SK-N-MC (cell line): Measurements from ENCODE around the gene ANKRD17.
"Not testable (repeated sequence)": the region's sequence is repeated elsewhere in the genome, so short reads cannot be mapped to it uniquely, and the experiment has no call there.

ENCODE experiments used
- DNase-seq: peaks from one replicate; pipeline ENCODE4 v3.0.0-alpha.2; 2011; ENCODE audit warnings: low read depth, low spot score
- H3K27ac ChIP-seq: fragments of 200-600 bp; sonication (generic); 2 replicates; pipeline ENCODE4 v1.5.1; 2016; ENCODE audit warnings: mixed run types
- H3K36me3 ChIP-seq: fragments of 200-600 bp; sonication (generic); 2 replicates; pipeline ENCODE4 v1.6.1; 2017; ENCODE audit warnings: antibody characterized with exemption, low read length, mixed read lengths; ENCODE audit not compliant: insufficient read depth
- H3K4me3 ChIP-seq: fragments of 200-600 bp; sonication (generic); 2 replicates; pipeline ENCODE4 v1.5.1; 2016
- H3K9ac ChIP-seq: fragments of 200-600 bp; sonication (generic); 2 replicates; pipeline ENCODE4 v1.8.0; 2017; ENCODE audit warnings: mixed run types, mixed read lengths; ENCODE audit not compliant: insufficient read length
- H3K9me3 ChIP-seq: fragments of 200-600 bp; sonication (generic); 2 replicates; pipeline ENCODE4 v1.6.1; 2017; ENCODE audit warnings: low read depth, mild to moderate bottlenecking, antibody characterized with exemption, low read length, moderate library complexity, mixed read lengths
- EZH2 ChIP-seq: fragments of 200-600 bp; sonication (generic); IDR thresholded peaks from one replicate; pipeline ENCODE4 v1.6.1; 2017; ENCODE audit warnings: antibody characterized with exemption
- FOXP2 ChIP-seq: optimal IDR thresholded peaks from 2 replicates; pipeline ENCODE3; 2011; ENCODE audit warnings: mild to moderate bottlenecking, moderate library complexity; ENCODE audit not compliant: insufficient read depth; ENCODE audit errors: extremely low read length, control extremely low read depth
- POLR2AphosphoS5 ChIP-seq: IDR thresholded peaks from 2 replicates; pipeline ENCODE4 v1.6.1; 2012; ENCODE audit warnings: mild to moderate bottlenecking, low read depth, low read length, borderline replicate concordance

Gene ANKRD17

DNA sequence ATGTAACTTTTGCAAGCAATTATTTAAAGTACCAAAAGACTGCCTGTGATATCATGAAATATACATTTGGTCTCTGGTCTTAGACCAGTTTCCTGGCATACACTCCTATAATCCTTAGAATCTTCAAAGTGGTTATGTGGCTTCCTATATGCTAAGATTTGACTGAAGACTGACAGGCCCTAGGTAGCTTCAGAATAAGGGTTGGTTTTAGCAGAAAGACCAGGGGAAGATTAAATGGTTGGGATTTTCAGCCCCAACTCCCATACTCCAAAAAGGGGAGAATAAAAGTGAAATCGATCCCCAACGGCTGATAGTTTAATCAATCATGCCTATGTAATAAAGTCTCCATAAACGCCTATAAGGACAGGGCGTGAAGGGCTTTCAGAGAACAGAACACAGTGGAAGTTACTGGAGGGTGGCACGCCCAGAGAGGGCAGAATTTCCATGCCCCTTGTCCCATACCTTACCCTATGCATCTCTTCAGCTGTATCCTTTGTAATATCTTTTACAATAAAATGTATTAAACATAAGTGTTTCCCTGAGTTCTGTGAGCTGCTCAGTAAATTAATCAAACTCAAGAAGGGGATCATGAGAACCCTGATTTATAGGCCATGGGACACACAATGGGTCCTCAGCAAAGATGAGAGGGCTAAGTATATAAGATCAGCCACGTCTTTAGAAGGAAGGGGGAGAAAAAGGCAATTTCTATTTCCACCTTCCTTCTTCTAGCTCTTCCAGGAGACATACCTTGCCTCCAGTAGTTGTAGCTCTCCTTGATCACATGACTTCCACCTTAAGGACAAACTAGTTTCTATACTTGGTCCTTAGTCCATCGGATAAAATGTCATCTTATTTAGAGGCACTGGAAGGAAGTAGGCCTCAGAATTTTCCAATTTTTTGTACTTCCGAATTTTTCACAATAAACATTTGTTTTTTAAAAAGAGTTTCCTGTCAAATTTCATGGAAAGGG lies 26.8 kb downstream of the ANKRD17 start:
- no peak for TF ChIP-seq FOXP2
- no peak for TF ChIP-seq POLR2AphosphoS5
- TF ChIP-seq EZH2, result no peak
- H3K9ac ChIP-seq, result no peak overlapping the region
- H3K9me3 ChIP-seq, result peaks cover 14% of the 10 kb centered on the region
- H3K36me3 ChIP-seq, result peaks cover 72% of the 10 kb centered on the region
- DNase-seq, result no peak
- no peak overlapping the region for H3K27ac ChIP-seq
- no peak overlapping the region for H3K4me3 ChIP-seq

DNA sequence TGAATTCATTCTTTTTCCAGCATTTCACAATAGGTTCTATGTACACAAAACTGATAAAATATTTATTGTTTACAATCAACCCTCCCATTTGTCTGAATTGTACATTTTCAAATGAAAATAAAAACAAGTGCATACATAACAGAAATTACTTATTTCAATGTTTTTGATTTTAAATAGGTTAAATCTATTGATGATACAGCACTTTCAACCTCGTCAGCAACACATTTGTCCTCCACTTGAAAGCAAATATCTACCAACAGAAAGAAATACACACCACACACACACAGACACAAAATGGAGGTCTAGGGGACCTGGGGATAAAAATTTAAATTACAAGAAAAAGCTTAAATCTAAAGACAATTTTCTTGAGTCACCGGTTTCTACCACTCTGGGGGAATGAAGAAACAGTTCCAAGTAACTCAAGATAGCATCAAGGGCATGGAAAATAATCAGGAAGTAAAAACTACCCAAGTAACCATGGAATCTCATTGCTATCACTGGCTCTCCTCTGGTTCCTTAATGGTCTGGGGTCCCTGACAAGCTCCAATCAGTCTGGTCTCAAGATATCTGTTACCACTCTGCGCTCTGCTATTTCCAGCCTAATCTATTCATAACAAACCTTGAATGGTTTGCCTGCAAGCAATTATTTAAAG lies 27.6 kb downstream of the ANKRD17 start:
- Histone ChIP-seq H3K9me3 (peaks cover 10% of the 10 kb centered on the region), H3K9ac (no peak overlapping the region), H3K36me3 (peaks cover 65% of the 10 kb centered on the region), H3K27ac (peak overlapping the region; percentile 38), H3K4me3 (no peak overlapping the region)
- TF ChIP-seq POLR2AphosphoS5 (no peak), FOXP2 (no peak), EZH2 (no peak)
- DNase-seq, result no peak

DNA sequence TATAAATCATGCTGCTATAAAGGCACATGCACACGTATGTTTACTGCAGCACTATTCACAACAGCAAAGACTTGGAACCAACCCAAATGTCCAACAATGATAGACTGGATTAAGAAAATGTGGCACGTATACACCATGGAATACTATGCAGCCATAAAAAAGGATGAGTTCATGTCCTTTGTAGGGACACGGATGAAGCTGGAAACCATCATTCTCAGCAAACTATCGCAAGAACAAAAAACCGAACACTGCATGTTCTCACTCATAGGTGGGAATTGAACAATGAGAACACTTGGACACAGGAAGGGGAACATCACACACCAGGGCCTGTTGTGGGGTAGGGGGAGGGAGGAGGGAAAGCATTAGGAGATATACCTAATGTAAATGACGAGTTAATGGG lies 29.8 kb downstream of the ANKRD17 start:
- H3K9me3 ChIP-seq, DNase-seq, H3K4me3 ChIP-seq, H3K27ac ChIP-seq, H3K9ac ChIP-seq: not testable (repeated sequence)
- H3K36me3 ChIP-seq, result peaks cover 43% of the 10 kb centered on the region

DNA sequence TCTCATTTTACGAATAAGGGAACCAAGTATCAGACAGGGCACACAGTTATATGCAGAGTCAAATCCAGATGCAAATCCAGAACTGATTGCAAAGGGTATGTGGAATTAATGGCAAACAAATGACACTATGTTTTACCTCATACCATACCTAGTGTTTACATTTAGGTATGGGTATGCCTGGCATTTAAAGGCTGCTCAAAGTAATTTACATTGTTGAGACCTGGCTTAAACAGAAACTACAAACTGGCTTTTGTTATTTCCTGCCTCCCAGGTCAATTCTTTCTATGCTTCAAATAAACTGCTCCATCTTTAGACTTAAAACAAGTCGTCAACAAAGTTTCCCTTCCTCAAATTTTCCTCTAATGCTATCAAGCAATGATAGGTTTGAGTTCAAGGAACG lies 33.7 kb downstream of the ANKRD17 start:
- no peak overlapping the region for H3K9ac ChIP-seq
- no peak for DNase-seq
- H3K9me3 ChIP-seq, result no peaks in the 10 kb centered on the region; the same call in 1 of the 2 replicates
- H3K4me3 ChIP-seq, result no peak overlapping the region
- H3K27ac ChIP-seq, result peak overlapping the region; percentile 85
- no peak for TF ChIP-seq POLR2AphosphoS5
- TF ChIP-seq EZH2, result no peak
- no peak for TF ChIP-seq FOXP2
- H3K36me3 ChIP-seq, result peaks cover 18% of the 10 kb centered on the region

DNA sequence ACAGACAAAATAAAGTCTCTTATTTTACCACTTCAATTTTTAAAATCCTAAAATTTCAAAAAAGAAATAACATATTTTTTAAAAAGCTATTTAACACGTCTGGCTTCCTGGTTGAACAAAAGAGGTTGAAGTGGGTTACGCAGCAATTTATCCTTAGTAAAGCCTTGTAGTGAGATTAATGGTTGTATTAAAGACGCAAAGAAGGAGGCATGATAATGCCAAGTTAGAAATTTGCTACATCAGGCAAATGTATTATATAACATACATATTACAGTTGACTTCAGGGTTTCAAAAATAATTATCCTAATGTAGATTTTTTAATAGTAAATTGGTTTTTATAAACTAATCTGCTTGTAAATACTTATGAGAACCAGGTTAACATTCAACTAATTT lies 35.3 kb downstream of the ANKRD17 start:
- H3K9me3 ChIP-seq, result no peaks in the 10 kb centered on the region

DNA sequence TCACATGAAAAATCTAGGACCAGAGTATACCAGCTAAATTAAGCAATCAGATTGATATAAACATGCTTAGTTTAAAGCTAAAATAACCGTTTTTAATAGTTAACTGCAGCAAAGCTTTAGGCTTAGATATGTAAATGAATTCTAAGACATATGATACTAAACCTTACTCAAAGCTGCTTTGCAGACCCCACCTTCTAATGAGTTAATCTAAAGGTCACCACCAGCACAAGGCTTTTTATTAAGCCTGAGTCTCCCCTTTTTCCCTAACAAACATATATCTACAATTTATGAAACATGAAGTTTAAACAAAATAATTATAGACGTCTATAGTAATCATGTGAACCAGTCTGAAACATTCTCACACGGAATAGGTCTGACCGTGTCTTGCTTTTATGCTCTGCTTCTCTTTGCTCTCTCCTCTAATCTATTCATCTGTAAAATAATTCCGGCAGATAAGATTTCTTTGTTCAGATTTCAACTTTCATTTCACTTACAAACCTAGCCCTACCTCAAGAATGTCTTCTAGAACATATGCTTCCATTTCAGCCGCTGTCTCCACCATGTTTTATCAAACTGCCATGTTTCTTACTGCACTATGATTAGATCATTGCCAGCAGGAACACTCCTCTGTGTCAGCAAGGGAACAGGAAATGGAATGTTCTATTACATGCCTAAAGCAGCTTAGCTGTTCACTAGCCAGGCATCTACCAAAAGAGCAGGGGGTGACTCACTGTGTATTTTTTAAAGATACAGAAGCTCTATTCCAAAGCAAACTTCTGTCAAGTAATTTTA lies 35.9 kb downstream of the ANKRD17 start:
- peak overlapping the region; percentile 81 for H3K4me3 ChIP-seq

More for the DNA sequence above, 35.3 kb downstream of the ANKRD17 start:
- DNase-seq, result no peak
- H3K27ac ChIP-seq, result peak overlapping the region; percentile 93
- peaks cover 23% of the 10 kb centered on the region for H3K36me3 ChIP-seq
- peak overlapping the region; percentile 81 for H3K4me3 ChIP-seq
- TF ChIP-seq FOXP2 (no peak), EZH2 (no peak), POLR2AphosphoS5 (no peak)
- H3K9ac ChIP-seq, result peak overlapping the region; percentile 90

DNA sequence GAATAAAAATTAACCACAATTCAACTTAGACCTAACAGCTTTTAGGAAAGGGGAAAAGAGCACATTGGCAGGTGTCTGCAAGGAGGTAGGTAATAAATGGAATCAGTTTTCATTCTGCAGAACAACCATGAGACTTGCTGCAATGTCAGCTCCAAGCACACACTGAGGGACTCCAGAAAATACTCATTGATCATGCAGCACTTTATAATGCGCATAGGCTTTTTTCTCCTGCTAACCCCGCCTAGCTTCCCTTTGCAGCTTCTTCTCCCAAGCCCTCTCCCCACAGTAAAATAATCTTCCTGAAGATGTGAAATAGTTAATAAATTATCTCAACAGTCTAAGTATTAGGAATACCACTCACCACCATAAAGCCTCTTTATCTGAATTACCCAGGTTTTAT lies 36.9 kb downstream of the ANKRD17 start:
- peak overlapping the region; percentile 90 for H3K9ac ChIP-seq
- DNase-seq, result no peak
- TF ChIP-seq FOXP2, result no peak
- no peak for TF ChIP-seq POLR2AphosphoS5
- no peak for TF ChIP-seq EZH2
- H3K9me3 ChIP-seq, result no peaks in the 10 kb centered on the region
- peak overlapping the region; percentile 93 for H3K27ac ChIP-seq
- peak overlapping the region; percentile 81 for H3K4me3 ChIP-seq
- peaks cover 35% of the 10 kb centered on the region for H3K36me3 ChIP-seq

More for the DNA sequence above, 35.9 kb downstream of the ANKRD17 start:
- peaks cover 29% of the 10 kb centered on the region for H3K36me3 ChIP-seq
- H3K27ac ChIP-seq, result peak overlapping the region; percentile 93
- no peaks in the 10 kb centered on the region for H3K9me3 ChIP-seq
- no peak for TF ChIP-seq FOXP2
- peak; percentile 95 for TF ChIP-seq POLR2AphosphoS5
- TF ChIP-seq EZH2, result no peak
- DNase-seq, result peak; percentile 95
- peak overlapping the region; percentile 90 for H3K9ac ChIP-seq

DNA sequence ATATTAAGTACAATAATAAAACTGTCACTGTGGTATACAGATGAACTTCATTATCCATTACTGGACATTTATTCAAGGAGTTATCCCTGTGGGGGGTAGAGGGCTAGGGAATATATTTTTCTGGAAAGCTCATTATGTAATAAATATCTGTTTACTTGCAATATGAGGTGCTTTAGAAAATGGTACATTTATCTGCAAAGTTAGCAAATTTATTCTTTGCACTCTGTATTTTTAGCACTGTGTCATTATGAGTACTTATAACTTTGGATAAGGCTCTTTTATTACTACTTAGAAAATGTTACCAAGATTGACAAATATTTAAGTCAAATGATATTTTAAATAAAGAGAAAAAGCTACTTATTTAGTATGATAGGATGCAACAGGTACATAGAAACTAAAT lies 37.8 kb downstream of the ANKRD17 start:
- Histone ChIP-seq H3K27ac (no peak overlapping the region), H3K9ac (peak overlapping the region; percentile 90)
- no peak for DNase-seq

More for the DNA sequence above, 37.8 kb downstream of the ANKRD17 start:
- Histone ChIP-seq H3K36me3 (peaks cover 41% of the 10 kb centered on the region), H3K9me3 (no peaks in the 10 kb centered on the region), H3K4me3 (peak overlapping the region; percentile 81)
- TF ChIP-seq FOXP2, result no peak
- TF ChIP-seq POLR2AphosphoS5, result no peak
- no peak for TF ChIP-seq EZH2
